GM23338 (cell line): Measurements from ENCODE around the gene RAPGEF4. TPM values are rescaled to one million over a fixed set of nuclear protein-coding genes. Genes with fewer than 3 reads are reported as not detected.

Experiments
- ATAC-seq: fragments of 200-7000 bp; cut with Tn5 transposase; 3 replicates; pipeline ENCODE4 v1.9.1; 2020
- DNase-seq: peaks from one replicate; pipeline ENCODE4 v3.0.0-alpha.2; 2015; ENCODE audit warnings: low spot score
- H2AFZ ChIP-seq: fragments of 200-600 bp; sonication (generic); 2 replicates; pipeline ENCODE4 v1.8.0; 2016; ENCODE audit warnings: antibody characterized with exemption, mild to moderate bottlenecking, moderate library complexity
- H3F3A ChIP-seq: fragments of 200-600 bp; sonication (generic); replicated peaks from 2 replicates; pipeline ENCODE4 v1.8.0; 2017; ENCODE audit warnings: antibody characterized with exemption, mixed run types, low read depth
- H3K27ac ChIP-seq: fragments of 200-600 bp; sonication (generic); 2 replicates; pipeline ENCODE4 v1.6.1; 2016; ENCODE audit warnings: low read depth
- H3K27me3 ChIP-seq: fragments of 200-600 bp; sonication (generic); 2 replicates; pipeline ENCODE4 v1.8.0; 2016; ENCODE audit warnings: mild to moderate bottlenecking, mixed run types, moderate library complexity; ENCODE audit not compliant: insufficient read depth
- H3K36me3 ChIP-seq: fragments of 200-600 bp; sonication (generic); 2 replicates; pipeline ENCODE4 v1.8.0; 2016; ENCODE audit warnings: mild to moderate bottlenecking; ENCODE audit not compliant: insufficient read depth
- H3K4me1 ChIP-seq: fragments of 200-600 bp; sonication (generic); 2 replicates; pipeline ENCODE4 v1.8.0; 2016; ENCODE audit warnings: mild to moderate bottlenecking, moderate library complexity; ENCODE audit not compliant: insufficient read depth
- H3K4me2 ChIP-seq: fragments of 200-600 bp; sonication (generic); 2 replicates; pipeline ENCODE4 v1.7.1; 2017; ENCODE audit warnings: mixed run types
- H3K4me3 ChIP-seq: fragments of 200-600 bp; sonication (generic); 2 replicates; pipeline ENCODE4 v1.6.1; 2016; ENCODE audit warnings: mixed run types
- H3K79me2 ChIP-seq: fragments of 200-600 bp; sonication (generic); replicated peaks from 2 replicates; pipeline ENCODE4 v1.8.0; 2017; ENCODE audit warnings: mild to moderate bottlenecking; ENCODE audit not compliant: insufficient read depth
- H3K9me2 ChIP-seq: fragments of 200-600 bp; sonication (generic); 2 replicates; pipeline ENCODE4 v1.8.0; 2017; ENCODE audit not compliant: insufficient read depth
- H4K20me1 ChIP-seq: fragments of 200-600 bp; sonication (generic); replicated peaks from 2 replicates; pipeline ENCODE4 v1.8.0; 2017; ENCODE audit warnings: mild to moderate bottlenecking; ENCODE audit not compliant: insufficient read depth
- H3K27ac Mint-ChIP-seq: 2 replicates; pipeline ENCODE4 v1.8.0; 2020; ENCODE audit warnings: inconsistent platforms, mild to moderate bottlenecking, moderate library complexity, mixed read lengths
- H3K27me3 Mint-ChIP-seq: 3 replicates; pipeline ENCODE4 v1.8.0; 2022; ENCODE audit warnings: low read depth, mild to moderate bottlenecking, moderate library complexity, mixed read lengths, inconsistent platforms; ENCODE audit not compliant: insufficient read depth, poor library complexity
- H3K36me3 Mint-ChIP-seq: 3 replicates; pipeline ENCODE4 v1.8.0; 2021; ENCODE audit warnings: low read depth, mild to moderate bottlenecking, inconsistent platforms, moderate library complexity, mixed read lengths
- H3K4me1 Mint-ChIP-seq: 3 replicates; pipeline ENCODE4 v1.8.0; 2020; ENCODE audit warnings: mild to moderate bottlenecking, inconsistent platforms, mixed read lengths
- H3K4me3 Mint-ChIP-seq: 3 replicates; pipeline ENCODE4 v1.8.0; 2021; ENCODE audit warnings: moderate library complexity, mild to moderate bottlenecking, inconsistent platforms, mixed read lengths
- H3K9me3 Mint-ChIP-seq: 3 replicates; pipeline ENCODE4 v1.8.0; 2020; ENCODE audit warnings: moderate library complexity, mild to moderate bottlenecking, inconsistent platforms, mixed read lengths
- CREB1 ChIP-seq: fragments of 250-450 bp; sonication (Bioruptor Pico); IDR thresholded peaks from 2 replicates; pipeline ENCODE4 v1.5.0; 2020; ENCODE audit warnings: low read depth, mild to moderate bottlenecking, moderate library complexity
- ETS1 ChIP-seq: IDR thresholded peaks from 2 replicates; pipeline ENCODE4 v1.6.1; 2016; ENCODE audit warnings: antibody characterized with exemption
- EZH2phosphoT487 ChIP-seq: fragments of 200-600 bp; sonication (generic); IDR thresholded peaks from one replicate; pipeline ENCODE4 v1.8.1; 2018; ENCODE audit warnings: antibody characterized with exemption; ENCODE audit not compliant: unreplicated experiment
- NANOG ChIP-seq: IDR thresholded peaks from 2 replicates; pipeline ENCODE4 v1.6.1; 2016; ENCODE audit warnings: antibody characterized with exemption, borderline replicate concordance
- REST ChIP-seq: IDR thresholded peaks from one replicate; pipeline ENCODE4 v1.6.1; 2018; ENCODE audit warnings: antibody characterized with exemption; ENCODE audit not compliant: unreplicated experiment
- STAT1 ChIP-seq: IDR thresholded peaks from one replicate; pipeline ENCODE4 v1.6.1; 2016; ENCODE audit warnings: antibody characterized with exemption; ENCODE audit not compliant: unreplicated experiment
- ZNF331 ChIP-seq: fragments of 250-450 bp; sonication (Bioruptor Pico); IDR thresholded peaks from 2 replicates; pipeline ENCODE4 v1.5.0; 2020; ENCODE audit warnings: low read depth, mild to moderate bottlenecking, moderate library complexity
- polyA plus RNA-seq: library from polyadenylated mRNA; unstranded; fragments of >200 nt; fragmentation: Nextera tagmentation; extraction: Ambion mirVana; gene quantifications from 2 replicates; pipeline ENCODE4 v1.2.1, GENCODE V29; 2016
- total RNA-seq: library from RNA; depleted of rRNA; stranded (reverse); fragments of >200 nt; shearing (Covaris generic); gene quantifications from 2 replicates; pipeline ENCODE4 v1.2.3, GENCODE V29; 2014
- TF ChIP-seq, protein P1 (sequence below), 2 experiments: fragments of 200-600 bp in 1 of 2; sonication (generic) in 1 of 2; conservative IDR thresholded peaks; 2 replicates each; pipeline versions ENCODE4 v1.5.1 to v1.6.1; 2016 to 2017; ENCODE audit warnings: antibody characterized with exemption in 2 of 2, low read depth in 2 of 2, mild to moderate bottlenecking in 2 of 2, moderate library complexity in 1 of 2

RAPGEF4 gene
- total and polyA plus RNA-seq, 2 experiments from 2014 or later = 1.7 to 4.7 TPM

GRCh38 chr2:172968061-172968469 lies 232.4 kb downstream of the RAPGEF4 start (continued):
- TF ChIP-seq REST = no peak
- TF ChIP-seq ETS1 = no peak
- TF ChIP-seq NANOG = no peak
- TF ChIP-seq, protein P1, sequence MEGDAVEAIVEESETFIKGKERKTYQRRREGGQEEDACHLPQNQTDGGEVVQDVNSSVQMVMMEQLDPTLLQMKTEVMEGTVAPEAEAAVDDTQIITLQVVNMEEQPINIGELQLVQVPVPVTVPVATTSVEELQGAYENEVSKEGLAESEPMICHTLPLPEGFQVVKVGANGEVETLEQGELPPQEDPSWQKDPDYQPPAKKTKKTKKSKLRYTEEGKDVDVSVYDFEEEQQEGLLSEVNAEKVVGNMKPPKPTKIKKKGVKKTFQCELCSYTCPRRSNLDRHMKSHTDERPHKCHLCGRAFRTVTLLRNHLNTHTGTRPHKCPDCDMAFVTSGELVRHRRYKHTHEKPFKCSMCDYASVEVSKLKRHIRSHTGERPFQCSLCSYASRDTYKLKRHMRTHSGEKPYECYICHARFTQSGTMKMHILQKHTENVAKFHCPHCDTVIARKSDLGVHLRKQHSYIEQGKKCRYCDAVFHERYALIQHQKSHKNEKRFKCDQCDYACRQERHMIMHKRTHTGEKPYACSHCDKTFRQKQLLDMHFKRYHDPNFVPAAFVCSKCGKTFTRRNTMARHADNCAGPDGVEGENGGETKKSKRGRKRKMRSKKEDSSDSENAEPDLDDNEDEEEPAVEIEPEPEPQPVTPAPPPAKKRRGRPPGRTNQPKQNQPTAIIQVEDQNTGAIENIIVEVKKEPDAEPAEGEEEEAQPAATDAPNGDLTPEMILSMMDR (conservative IDR thresholded peaks at IDR 0.05; ENCODE audit: low read depth in 2 of 2) = no peak

DNA sequence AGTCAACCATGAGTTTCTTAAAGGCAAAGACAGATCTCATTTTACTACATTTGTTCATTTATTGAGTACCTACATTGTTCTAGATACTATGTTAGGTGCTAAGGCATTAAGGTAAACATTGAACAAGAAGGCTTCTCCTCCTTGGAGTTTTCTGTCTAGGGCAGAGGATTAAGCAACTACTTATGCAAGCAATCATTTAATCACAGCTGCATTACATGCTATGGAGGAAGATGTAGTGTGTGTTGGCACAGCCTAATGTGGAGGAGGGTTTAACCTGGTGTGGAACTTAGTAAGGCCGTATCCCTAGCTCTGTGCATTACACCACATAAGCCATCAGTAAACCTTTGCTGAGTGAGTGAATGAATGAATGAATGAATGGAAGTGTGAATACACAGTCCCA lies 233.5 kb downstream of the RAPGEF4 start:
- ATAC-seq (no peak), DNase-seq (no peak)
- no peaks in the 10 kb centered on the region for H3K79me2 ChIP-seq
- H3F3A ChIP-seq = no peaks in the 10 kb centered on the region
- H3K9me2 ChIP-seq = peaks cover 9% of the 10 kb centered on the region; the same call in 1 of the 2 replicates
- TF ChIP-seq STAT1 (no peak), NANOG (no peak), CREB1 (CRISPR knock-in tag) (no peak), ZNF331 (CRISPR knock-in tag) (no peak), REST (no peak), ETS1 (no peak), EZH2phosphoT487 (no peak)
- H3K4me1 Mint-ChIP-seq = peaks cover 11% of the 10 kb centered on the region
- peaks cover 2% of the 10 kb centered on the region; the same call in 1 of the 2 replicates for H3K4me1 ChIP-seq
- no peaks in the 10 kb centered on the region for H3K36me3 ChIP-seq
- H4K20me1 ChIP-seq = no peaks in the 10 kb centered on the region
- peaks cover 3% of the 10 kb centered on the region for H3K27me3 Mint-ChIP-seq
- no peaks in the 10 kb centered on the region for H3K36me3 Mint-ChIP-seq
- H2AFZ ChIP-seq = no peak overlapping the region
- no peak overlapping the region for H3K4me3 Mint-ChIP-seq
- H3K9me3 Mint-ChIP-seq = no peaks in the 10 kb centered on the region
- H3K4me3 ChIP-seq = no peak overlapping the region
- H3K27me3 ChIP-seq = no peaks in the 10 kb centered on the region
- no peak overlapping the region for H3K4me2 ChIP-seq
- no peak overlapping the region for H3K27ac ChIP-seq
- no peak overlapping the region for H3K27ac Mint-ChIP-seq
